ENCODE measurements around the gene RAB3IL1.

DNA sequence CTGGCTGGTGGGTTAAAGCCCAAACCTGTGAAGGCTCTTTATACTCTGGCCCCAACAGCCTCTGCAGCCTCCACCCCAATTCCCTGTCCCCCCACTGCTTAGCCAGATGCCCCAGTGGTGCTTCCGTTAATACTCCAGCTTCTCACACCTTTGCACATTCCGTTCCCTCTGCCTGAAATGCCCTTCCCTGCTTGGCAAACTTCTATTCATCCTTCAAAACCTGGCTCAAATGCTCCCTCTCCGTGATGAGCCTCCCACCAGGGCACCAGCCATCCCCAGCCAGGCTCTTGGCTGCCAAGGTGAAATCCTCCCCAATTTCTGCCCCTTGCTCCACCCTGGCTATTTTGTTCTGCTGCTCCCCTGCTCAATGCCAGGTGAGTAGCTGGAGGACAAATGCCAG is 13.5 kb downstream of the RAB3IL1 start:
- TF ChIP-seq ZNF501 (CRISPR knock-in tag; IDR thresholded peaks at IDR 0.05) = no peak
- TF ChIP-seq, protein P1, sequence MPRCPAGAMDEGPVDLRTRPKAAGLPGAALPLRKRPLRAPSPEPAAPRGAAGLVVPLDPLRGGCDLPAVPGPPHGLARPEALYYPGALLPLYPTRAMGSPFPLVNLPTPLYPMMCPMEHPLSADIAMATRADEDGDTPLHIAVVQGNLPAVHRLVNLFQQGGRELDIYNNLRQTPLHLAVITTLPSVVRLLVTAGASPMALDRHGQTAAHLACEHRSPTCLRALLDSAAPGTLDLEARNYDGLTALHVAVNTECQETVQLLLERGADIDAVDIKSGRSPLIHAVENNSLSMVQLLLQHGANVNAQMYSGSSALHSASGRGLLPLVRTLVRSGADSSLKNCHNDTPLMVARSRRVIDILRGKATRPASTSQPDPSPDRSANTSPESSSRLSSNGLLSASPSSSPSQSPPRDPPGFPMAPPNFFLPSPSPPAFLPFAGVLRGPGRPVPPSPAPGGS (CRISPR knock-in tag; IDR thresholded peaks at IDR 0.05) = no peak
- TF ChIP-seq ATF7 (IDR thresholded peaks at IDR 0.05) = no peak
- no peak for TF ChIP-seq ATF7 (CRISPR knock-in tag; IDR thresholded peaks at IDR 0.05)
- no peak for TF ChIP-seq ZBTB20 (CRISPR knock-in tag; IDR thresholded peaks at IDR 0.05; ENCODE audit: borderline replicate concordance, low read depth)
- TF ChIP-seq, protein P2, sequence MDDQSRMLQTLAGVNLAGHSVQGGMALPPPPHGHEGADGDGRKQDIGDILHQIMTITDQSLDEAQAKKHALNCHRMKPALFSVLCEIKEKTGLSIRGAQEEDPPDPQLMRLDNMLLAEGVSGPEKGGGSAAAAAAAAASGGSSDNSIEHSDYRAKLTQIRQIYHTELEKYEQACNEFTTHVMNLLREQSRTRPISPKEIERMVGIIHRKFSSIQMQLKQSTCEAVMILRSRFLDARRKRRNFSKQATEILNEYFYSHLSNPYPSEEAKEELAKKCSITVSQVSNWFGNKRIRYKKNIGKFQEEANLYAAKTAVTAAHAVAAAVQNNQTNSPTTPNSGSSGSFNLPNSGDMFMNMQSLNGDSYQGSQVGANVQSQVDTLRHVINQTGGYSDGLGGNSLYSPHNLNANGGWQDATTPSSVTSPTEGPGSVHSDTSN (CRISPR knock-in tag; IDR thresholded peaks at IDR 0.05; ENCODE audit: borderline replicate concordance) = no peak
- TF ChIP-seq, protein P3, sequence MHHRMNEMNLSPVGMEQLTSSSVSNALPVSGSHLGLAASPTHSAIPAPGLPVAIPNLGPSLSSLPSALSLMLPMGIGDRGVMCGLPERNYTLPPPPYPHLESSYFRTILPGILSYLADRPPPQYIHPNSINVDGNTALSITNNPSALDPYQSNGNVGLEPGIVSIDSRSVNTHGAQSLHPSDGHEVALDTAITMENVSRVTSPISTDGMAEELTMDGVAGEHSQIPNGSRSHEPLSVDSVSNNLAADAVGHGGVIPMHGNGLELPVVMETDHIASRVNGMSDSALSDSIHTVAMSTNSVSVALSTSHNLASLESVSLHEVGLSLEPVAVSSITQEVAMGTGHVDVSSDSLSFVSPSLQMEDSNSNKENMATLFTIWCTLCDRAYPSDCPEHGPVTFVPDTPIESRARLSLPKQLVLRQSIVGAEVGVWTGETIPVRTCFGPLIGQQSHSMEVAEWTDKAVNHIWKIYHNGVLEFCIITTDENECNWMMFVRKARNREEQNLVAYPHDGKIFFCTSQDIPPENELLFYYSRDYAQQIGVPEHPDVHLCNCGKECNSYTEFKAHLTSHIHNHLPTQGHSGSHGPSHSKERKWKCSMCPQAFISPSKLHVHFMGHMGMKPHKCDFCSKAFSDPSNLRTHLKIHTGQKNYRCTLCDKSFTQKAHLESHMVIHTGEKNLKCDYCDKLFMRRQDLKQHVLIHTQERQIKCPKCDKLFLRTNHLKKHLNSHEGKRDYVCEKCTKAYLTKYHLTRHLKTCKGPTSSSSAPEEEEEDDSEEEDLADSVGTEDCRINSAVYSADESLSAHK (CRISPR knock-in tag; IDR thresholded peaks at IDR 0.05; ENCODE audit: borderline replicate concordance) = no peak
- TF ChIP-seq, protein P4, sequence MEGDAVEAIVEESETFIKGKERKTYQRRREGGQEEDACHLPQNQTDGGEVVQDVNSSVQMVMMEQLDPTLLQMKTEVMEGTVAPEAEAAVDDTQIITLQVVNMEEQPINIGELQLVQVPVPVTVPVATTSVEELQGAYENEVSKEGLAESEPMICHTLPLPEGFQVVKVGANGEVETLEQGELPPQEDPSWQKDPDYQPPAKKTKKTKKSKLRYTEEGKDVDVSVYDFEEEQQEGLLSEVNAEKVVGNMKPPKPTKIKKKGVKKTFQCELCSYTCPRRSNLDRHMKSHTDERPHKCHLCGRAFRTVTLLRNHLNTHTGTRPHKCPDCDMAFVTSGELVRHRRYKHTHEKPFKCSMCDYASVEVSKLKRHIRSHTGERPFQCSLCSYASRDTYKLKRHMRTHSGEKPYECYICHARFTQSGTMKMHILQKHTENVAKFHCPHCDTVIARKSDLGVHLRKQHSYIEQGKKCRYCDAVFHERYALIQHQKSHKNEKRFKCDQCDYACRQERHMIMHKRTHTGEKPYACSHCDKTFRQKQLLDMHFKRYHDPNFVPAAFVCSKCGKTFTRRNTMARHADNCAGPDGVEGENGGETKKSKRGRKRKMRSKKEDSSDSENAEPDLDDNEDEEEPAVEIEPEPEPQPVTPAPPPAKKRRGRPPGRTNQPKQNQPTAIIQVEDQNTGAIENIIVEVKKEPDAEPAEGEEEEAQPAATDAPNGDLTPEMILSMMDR (CRISPR knock-in tag; IDR thresholded peaks at IDR 0.05) = no peak
- no peak for TF ChIP-seq ZBTB7A (CRISPR knock-in tag; IDR thresholded peaks at IDR 0.05)
- no peak for TF ChIP-seq ZSCAN12 (CRISPR knock-in tag; IDR thresholded peaks at IDR 0.05)
- no peak for TF ChIP-seq ZNF850 (CRISPR knock-in tag; conservative IDR thresholded peaks at IDR 0.05)
- no peak for TF ChIP-seq PHF8 (CRISPR knock-in tag; IDR thresholded peaks at IDR 0.05)
- TF ChIP-seq, protein P5, sequence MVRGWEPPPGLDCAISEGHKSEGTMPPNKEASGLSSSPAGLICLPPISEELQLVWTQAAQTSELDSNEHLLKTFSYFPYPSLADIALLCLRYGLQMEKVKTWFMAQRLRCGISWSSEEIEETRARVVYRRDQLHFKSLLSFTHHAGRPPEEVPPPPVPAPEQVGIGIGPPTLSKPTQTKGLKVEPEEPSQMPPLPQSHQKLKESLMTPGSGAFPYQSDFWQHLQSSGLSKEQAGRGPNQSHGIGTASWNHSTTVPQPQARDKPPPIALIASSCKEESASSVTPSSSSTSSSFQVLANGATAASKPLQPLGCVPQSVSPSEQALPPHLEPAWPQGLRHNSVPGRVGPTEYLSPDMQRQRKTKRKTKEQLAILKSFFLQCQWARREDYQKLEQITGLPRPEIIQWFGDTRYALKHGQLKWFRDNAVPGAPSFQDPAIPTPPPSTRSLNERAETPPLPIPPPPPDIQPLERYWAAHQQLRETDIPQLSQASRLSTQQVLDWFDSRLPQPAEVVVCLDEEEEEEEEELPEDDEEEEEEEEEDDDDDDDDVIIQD (CRISPR knock-in tag; IDR thresholded peaks at IDR 0.05; ENCODE audit: low read depth) = no peak
- TF ChIP-seq MZF1 (CRISPR knock-in tag; IDR thresholded peaks at IDR 0.05; ENCODE audit: borderline replicate concordance) = no peak
